Measurements from ENCODE around the gene KRT24. TPM values are rescaled to one million over a fixed set of nuclear protein-coding genes. Genes with fewer than 3 reads are reported as not detected.

Gene KRT24
- total and polyA plus RNA-seq, 2 donors (not counting 1 experiment from before 2014, with no cell fraction given): not detected

GRCh38 chr17:40658396-40658795 lies 45.2 kb downstream of the KRT24 start:
- Histone ChIP-seq H3K4me1 (ENCODE audit: control insufficient read depth, extremely low read depth, insufficient read depth, low read length) (no peaks in the 10 kb centered on the region), H3K36me3 (ENCODE audit: control insufficient read depth, insufficient read depth, low read length) (no peaks in the 10 kb centered on the region), H2AFZ (ENCODE audit: low read length) (no peak overlapping the region), H3K27ac (ENCODE audit: insufficient read depth, low read length) (no peak overlapping the region), H3K79me2 (ENCODE audit: control insufficient read depth, insufficient read depth, low read length) (no peaks in the 10 kb centered on the region), H3K9ac (ENCODE audit: insufficient read depth, low read length) (no peak overlapping the region), H3K27me3 (ENCODE audit: control insufficient read depth, insufficient read depth, low read length) (peaks cover 2% of the 10 kb centered on the region), H3K9me3 (ENCODE audit: control insufficient read depth, insufficient read depth, low read depth, low read length) (no peaks in the 10 kb centered on the region), H3K4me2 (ENCODE audit: extremely low read depth, insufficient read depth, low read length) (no peak overlapping the region), H4K20me1 (ENCODE audit: control insufficient read depth, extremely low read depth, insufficient read depth, low read length) (no peaks in the 10 kb centered on the region), H3K4me3 (replicated peaks in 1 of 4; ENCODE audit: control extremely low read depth in 1 of 4, insufficient read depth in 1 of 4, low read depth in 3 of 4, low read length in 4 of 4) (no peak overlapping the region)
- no peak for DNase-seq (ENCODE audit: low read depth in 2 of 2)
- TF ChIP-seq EZH2 (IDR thresholded peaks at IDR 0.05; ENCODE audit: low read length, missing control alignments) (no peak), CTCF (conservative IDR thresholded peaks at IDR 0.05 in 1 of 2, IDR thresholded peaks at IDR 0.05 in 1 of 2; ENCODE audit: low read depth in 1 of 2, low read length in 2 of 2) (no peak)

GRCh38 chr17:40651939-40652338 lies 51.6 kb downstream of the KRT24 start:
- no peak overlapping the region for H3K27ac ChIP-seq (ENCODE audit: insufficient read depth, low read length)
- no peaks in the 10 kb centered on the region for H4K20me1 ChIP-seq (ENCODE audit: control insufficient read depth, extremely low read depth, insufficient read depth, low read length)
- H3K9me3 ChIP-seq (ENCODE audit: control insufficient read depth, insufficient read depth, low read depth, low read length): no peaks in the 10 kb centered on the region
- H2AFZ ChIP-seq (ENCODE audit: low read length): no peak overlapping the region
- no peak overlapping the region for H3K4me3 ChIP-seq (replicated peaks in 1 of 4; ENCODE audit: control extremely low read depth in 1 of 4, insufficient read depth in 1 of 4, low read depth in 3 of 4, low read length in 4 of 4)
- TF ChIP-seq EZH2 (IDR thresholded peaks at IDR 0.05; ENCODE audit: low read length, missing control alignments) (no peak), CTCF (conservative IDR thresholded peaks at IDR 0.05 in 1 of 2, IDR thresholded peaks at IDR 0.05 in 1 of 2; ENCODE audit: low read depth in 1 of 2, low read length in 2 of 2) (no peak)
- no peak overlapping the region for H3K9ac ChIP-seq (ENCODE audit: insufficient read depth, low read length)
- no peak overlapping the region for H3K4me2 ChIP-seq (ENCODE audit: extremely low read depth, insufficient read depth, low read length)
- no peaks in the 10 kb centered on the region for H3K36me3 ChIP-seq (ENCODE audit: control insufficient read depth, insufficient read depth, low read length)
- H3K79me2 ChIP-seq (ENCODE audit: control insufficient read depth, insufficient read depth, low read length): peaks cover 7% of the 10 kb centered on the region
- DNase-seq (ENCODE audit: low read depth in 2 of 2): no peak
- no peaks in the 10 kb centered on the region for H3K27me3 ChIP-seq (ENCODE audit: control insufficient read depth, insufficient read depth, low read length)
- H3K4me1 ChIP-seq (ENCODE audit: control insufficient read depth, extremely low read depth, insufficient read depth, low read length): no peaks in the 10 kb centered on the region

GRCh38 chr17:40648384-40648968 lies 55.1 kb downstream of the KRT24 start:
- H3K79me2 ChIP-seq (ENCODE audit: control insufficient read depth, insufficient read depth, low read length): peaks cover 32% of the 10 kb centered on the region
- peak overlapping the region; percentile 96 for H3K27ac ChIP-seq (ENCODE audit: insufficient read depth, low read length)
- peak overlapping the region; percentile 84 for H2AFZ ChIP-seq (ENCODE audit: low read length)
- no peaks in the 10 kb centered on the region for H3K9me3 ChIP-seq (ENCODE audit: control insufficient read depth, insufficient read depth, low read depth, low read length)
- peak overlapping the region; percentile 81 to 95 (median 94) for H3K4me3 ChIP-seq (replicated peaks in 1 of 4; ENCODE audit: control extremely low read depth in 1 of 4, insufficient read depth in 1 of 4, low read depth in 3 of 4, low read length in 4 of 4)
- peak; percentile 24 to 40 for DNase-seq (ENCODE audit: low read depth in 2 of 2)
- peaks cover 3% of the 10 kb centered on the region for H3K36me3 ChIP-seq (ENCODE audit: control insufficient read depth, insufficient read depth, low read length)
- TF ChIP-seq EZH2 (IDR thresholded peaks at IDR 0.05; ENCODE audit: low read length, missing control alignments): no peak
- TF ChIP-seq CTCF (conservative IDR thresholded peaks at IDR 0.05 in 1 of 2, IDR thresholded peaks at IDR 0.05 in 1 of 2; ENCODE audit: low read depth in 1 of 2, low read length in 2 of 2): no peak
- peak overlapping the region; percentile 54 for H3K4me2 ChIP-seq (ENCODE audit: extremely low read depth, insufficient read depth, low read length)
- no peaks in the 10 kb centered on the region for H3K27me3 ChIP-seq (ENCODE audit: control insufficient read depth, insufficient read depth, low read length)
- peak overlapping the region; percentile 99 for H3K9ac ChIP-seq (ENCODE audit: insufficient read depth, low read length)
- no peaks in the 10 kb centered on the region for H4K20me1 ChIP-seq (ENCODE audit: control insufficient read depth, extremely low read depth, insufficient read depth, low read length)
- H3K4me1 ChIP-seq (ENCODE audit: control insufficient read depth, extremely low read depth, insufficient read depth, low read length): no peaks in the 10 kb centered on the region

Other genes starting within 250 kb of the KRT24 start
- under 0.01 TPM in 1 of 2 replicates, not detected in the other for gene TNS4, start 202.1 kb downstream of the KRT24 start, total RNA-seq
- gene TNS4, start 202.1 kb downstream of the KRT24 start, polyA plus RNA-seq: 0.01 and 0.05 TPM in 2 replicates
- under 0.01 TPM in 1 of 2 replicates, not detected in the other for gene CCR7, start 138.3 kb downstream of the KRT24 start, total RNA-seq
- gene CCR7, start 138.3 kb downstream of the KRT24 start, polyA plus RNA-seq: 0.07 and 0.10 TPM in 2 replicates
- gene SMARCE1, start 55.9 kb downstream of the KRT24 start, total RNA-seq: 75.6 and 86.5 TPM in 2 replicates
- gene SMARCE1, start 55.9 kb downstream of the KRT24 start, polyA plus RNA-seq: 93.8 and 103 TPM in 2 replicates
- under 0.01 and 0.33 TPM in 2 replicates for gene KRT222, start 38.6 kb downstream of the KRT24 start, total RNA-seq
- gene KRT222, start 38.6 kb downstream of the KRT24 start, polyA plus RNA-seq: 0.05 TPM in 1 of 2 replicates, not detected in the other
- gene KRT25, start 51.6 kb upstream of the KRT24 start, total RNA-seq: not detected in 2 replicates
- gene KRT25, start 51.6 kb upstream of the KRT24 start, polyA plus RNA-seq: not detected in 2 replicates
- not detected in 2 replicates for gene KRT26, start 68.4 kb upstream of the KRT24 start, total RNA-seq
- not detected in 2 replicates for gene KRT26, start 68.4 kb upstream of the KRT24 start, polyA plus RNA-seq
- gene KRT27, start 78.8 kb upstream of the KRT24 start, total RNA-seq: not detected in 2 replicates
- gene KRT27, start 78.8 kb upstream of the KRT24 start, polyA plus RNA-seq: not detected in 2 replicates
- not detected in 2 replicates for gene KRT28, start 96.2 kb upstream of the KRT24 start, total RNA-seq
- not detected in 2 replicates for gene KRT28, start 96.2 kb upstream of the KRT24 start, polyA plus RNA-seq
- 4.1 TPM in 2 replicates for gene KRT10, start 118.9 kb upstream of the KRT24 start, total RNA-seq
- 26.9 and 45.8 TPM in 2 replicates for gene KRT10, start 118.9 kb upstream of the KRT24 start, polyA plus RNA-seq
- not detected in 2 replicates for gene KRT12, start 163.5 kb upstream of the KRT24 start, total RNA-seq
- not detected in 2 replicates for gene KRT12, start 163.5 kb upstream of the KRT24 start, polyA plus RNA-seq
- gene KRT20, start 181.5 kb upstream of the KRT24 start, total RNA-seq: not detected in 2 replicates
- gene KRT20, start 181.5 kb upstream of the KRT24 start, polyA plus RNA-seq: not detected in 2 replicates
- gene KRT23, start 233.9 kb upstream of the KRT24 start, total RNA-seq: not detected in 2 replicates
- 0.11 and 0.17 TPM in 2 replicates for gene KRT23, start 233.9 kb upstream of the KRT24 start, polyA plus RNA-seq

All from fibroblast of lung (primary cell).